ENCODE measurements around the gene CEP76.

DNA sequence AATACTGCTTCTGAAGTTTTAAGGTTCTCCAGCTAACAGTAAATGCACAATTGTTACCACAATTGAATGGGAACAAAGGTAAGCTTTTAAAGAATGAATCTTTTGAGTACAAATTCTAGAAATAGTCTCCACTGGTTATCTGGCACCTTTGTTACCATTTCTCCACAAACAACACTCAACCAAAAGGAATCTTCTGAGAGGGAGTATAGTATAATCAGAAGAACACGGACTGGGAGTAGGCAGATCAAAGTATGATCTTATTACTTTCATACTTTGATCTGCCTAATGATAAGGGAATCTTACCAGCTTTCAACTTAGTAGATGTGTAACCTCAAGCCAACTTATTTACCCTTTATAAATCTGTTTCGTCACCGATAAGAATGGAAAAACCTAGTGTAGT lies 1.4 kb downstream of the CEP76 start:
- TF ChIP-seq, protein P1, sequence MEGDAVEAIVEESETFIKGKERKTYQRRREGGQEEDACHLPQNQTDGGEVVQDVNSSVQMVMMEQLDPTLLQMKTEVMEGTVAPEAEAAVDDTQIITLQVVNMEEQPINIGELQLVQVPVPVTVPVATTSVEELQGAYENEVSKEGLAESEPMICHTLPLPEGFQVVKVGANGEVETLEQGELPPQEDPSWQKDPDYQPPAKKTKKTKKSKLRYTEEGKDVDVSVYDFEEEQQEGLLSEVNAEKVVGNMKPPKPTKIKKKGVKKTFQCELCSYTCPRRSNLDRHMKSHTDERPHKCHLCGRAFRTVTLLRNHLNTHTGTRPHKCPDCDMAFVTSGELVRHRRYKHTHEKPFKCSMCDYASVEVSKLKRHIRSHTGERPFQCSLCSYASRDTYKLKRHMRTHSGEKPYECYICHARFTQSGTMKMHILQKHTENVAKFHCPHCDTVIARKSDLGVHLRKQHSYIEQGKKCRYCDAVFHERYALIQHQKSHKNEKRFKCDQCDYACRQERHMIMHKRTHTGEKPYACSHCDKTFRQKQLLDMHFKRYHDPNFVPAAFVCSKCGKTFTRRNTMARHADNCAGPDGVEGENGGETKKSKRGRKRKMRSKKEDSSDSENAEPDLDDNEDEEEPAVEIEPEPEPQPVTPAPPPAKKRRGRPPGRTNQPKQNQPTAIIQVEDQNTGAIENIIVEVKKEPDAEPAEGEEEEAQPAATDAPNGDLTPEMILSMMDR (IDR thresholded peaks at IDR 0.05; ENCODE audit: poor library complexity, severe bottlenecking): no peak
- TF ChIP-seq EP300 (conservative IDR thresholded peaks at IDR 0.05; ENCODE audit: poor library complexity, severe bottlenecking): no peak
- no peak for TF ChIP-seq EZH2 (IDR thresholded peaks at IDR 0.05; ENCODE audit: borderline replicate concordance, insufficient read depth, low read length, poor library complexity, severe bottlenecking)
- no peak for TF ChIP-seq SMC3 (conservative IDR thresholded peaks at IDR 0.05; ENCODE audit: poor library complexity)
- TF ChIP-seq TAF1 (IDR thresholded peaks at IDR 0.05; ENCODE audit: low read depth): no peak
- no peak for TF ChIP-seq RAD21 (conservative IDR thresholded peaks at IDR 0.05)
- TF ChIP-seq, protein P2, sequence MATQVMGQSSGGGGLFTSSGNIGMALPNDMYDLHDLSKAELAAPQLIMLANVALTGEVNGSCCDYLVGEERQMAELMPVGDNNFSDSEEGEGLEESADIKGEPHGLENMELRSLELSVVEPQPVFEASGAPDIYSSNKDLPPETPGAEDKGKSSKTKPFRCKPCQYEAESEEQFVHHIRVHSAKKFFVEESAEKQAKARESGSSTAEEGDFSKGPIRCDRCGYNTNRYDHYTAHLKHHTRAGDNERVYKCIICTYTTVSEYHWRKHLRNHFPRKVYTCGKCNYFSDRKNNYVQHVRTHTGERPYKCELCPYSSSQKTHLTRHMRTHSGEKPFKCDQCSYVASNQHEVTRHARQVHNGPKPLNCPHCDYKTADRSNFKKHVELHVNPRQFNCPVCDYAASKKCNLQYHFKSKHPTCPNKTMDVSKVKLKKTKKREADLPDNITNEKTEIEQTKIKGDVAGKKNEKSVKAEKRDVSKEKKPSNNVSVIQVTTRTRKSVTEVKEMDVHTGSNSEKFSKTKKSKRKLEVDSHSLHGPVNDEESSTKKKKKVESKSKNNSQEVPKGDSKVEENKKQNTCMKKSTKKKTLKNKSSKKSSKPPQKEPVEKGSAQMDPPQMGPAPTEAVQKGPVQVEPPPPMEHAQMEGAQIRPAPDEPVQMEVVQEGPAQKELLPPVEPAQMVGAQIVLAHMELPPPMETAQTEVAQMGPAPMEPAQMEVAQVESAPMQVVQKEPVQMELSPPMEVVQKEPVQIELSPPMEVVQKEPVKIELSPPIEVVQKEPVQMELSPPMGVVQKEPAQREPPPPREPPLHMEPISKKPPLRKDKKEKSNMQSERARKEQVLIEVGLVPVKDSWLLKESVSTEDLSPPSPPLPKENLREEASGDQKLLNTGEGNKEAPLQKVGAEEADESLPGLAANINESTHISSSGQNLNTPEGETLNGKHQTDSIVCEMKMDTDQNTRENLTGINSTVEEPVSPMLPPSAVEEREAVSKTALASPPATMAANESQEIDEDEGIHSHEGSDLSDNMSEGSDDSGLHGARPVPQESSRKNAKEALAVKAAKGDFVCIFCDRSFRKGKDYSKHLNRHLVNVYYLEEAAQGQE (IDR thresholded peaks at IDR 0.05; ENCODE audit: borderline replicate concordance): no peak
- TF ChIP-seq MXI1 (conservative IDR thresholded peaks at IDR 0.05; ENCODE audit: poor library complexity, severe bottlenecking): no peak
- no peak for TF ChIP-seq POLR2AphosphoS5 (IDR thresholded peaks at IDR 0.05)

Measured in neural cell (in vitro differentiated cells).